ENCODE data around the gene SLC29A1. TPM values are rescaled to one million over a fixed set of nuclear protein-coding genes. Genes with fewer than 3 reads are reported as not detected.

Gene SLC29A1
- total and polyA plus RNA-seq, 9 of the 15 experiments (the other 6 are each of a cell fraction or from before 2014, with no cell fraction given): 18.9 to 170 (median 57.7) TPM

- TF ChIP-seq, protein P1, sequence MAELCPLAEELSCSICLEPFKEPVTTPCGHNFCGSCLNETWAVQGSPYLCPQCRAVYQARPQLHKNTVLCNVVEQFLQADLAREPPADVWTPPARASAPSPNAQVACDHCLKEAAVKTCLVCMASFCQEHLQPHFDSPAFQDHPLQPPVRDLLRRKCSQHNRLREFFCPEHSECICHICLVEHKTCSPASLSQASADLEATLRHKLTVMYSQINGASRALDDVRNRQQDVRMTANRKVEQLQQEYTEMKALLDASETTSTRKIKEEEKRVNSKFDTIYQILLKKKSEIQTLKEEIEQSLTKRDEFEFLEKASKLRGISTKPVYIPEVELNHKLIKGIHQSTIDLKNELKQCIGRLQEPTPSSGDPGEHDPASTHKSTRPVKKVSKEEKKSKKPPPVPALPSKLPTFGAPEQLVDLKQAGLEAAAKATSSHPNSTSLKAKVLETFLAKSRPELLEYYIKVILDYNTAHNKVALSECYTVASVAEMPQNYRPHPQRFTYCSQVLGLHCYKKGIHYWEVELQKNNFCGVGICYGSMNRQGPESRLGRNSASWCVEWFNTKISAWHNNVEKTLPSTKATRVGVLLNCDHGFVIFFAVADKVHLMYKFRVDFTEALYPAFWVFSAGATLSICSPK (IDR thresholded peaks at IDR 0.05; ENCODE audit: borderline replicate concordance): no peak
- peak; percentile 97 for TF ChIP-seq ESRRA (IDR thresholded peaks at IDR 0.05; ENCODE audit: borderline replicate concordance, low read depth)
- TF ChIP-seq SFPQ (IDR thresholded peaks at IDR 0.05; ENCODE audit: low read depth, low read length): no peak
- no peak for TF ChIP-seq HIVEP1 (CRISPR knock-in tag; IDR thresholded peaks at IDR 0.05)
- TF ChIP-seq USF2 (CRISPR knock-in tag; IDR thresholded peaks at IDR 0.05): no peak
- TF ChIP-seq ZNF431 (CRISPR knock-in tag; IDR thresholded peaks at IDR 0.05): peak; percentile 72; the same call in 1 of the 2 replicates
- TF ChIP-seq, protein P2, sequence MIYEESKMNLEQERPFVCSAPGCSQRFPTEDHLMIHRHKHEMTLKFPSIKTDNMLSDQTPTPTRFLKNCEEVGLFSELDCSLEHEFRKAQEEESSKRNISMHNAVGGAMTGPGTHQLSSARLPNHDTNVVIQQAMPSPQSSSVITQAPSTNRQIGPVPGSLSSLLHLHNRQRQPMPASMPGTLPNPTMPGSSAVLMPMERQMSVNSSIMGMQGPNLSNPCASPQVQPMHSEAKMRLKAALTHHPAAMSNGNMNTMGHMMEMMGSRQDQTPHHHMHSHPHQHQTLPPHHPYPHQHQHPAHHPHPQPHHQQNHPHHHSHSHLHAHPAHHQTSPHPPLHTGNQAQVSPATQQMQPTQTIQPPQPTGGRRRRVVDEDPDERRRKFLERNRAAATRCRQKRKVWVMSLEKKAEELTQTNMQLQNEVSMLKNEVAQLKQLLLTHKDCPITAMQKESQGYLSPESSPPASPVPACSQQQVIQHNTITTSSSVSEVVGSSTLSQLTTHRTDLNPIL (CRISPR knock-in tag; IDR thresholded peaks at IDR 0.05): no peak
- peak; percentile 55; the same call in 1 of the 2 replicates for TF ChIP-seq ARID2 (IDR thresholded peaks at IDR 0.05)
- no peak for TF ChIP-seq BRCA1 (IDR thresholded peaks at IDR 0.05)
- TF ChIP-seq BRCA1 (CRISPR knock-in tag; IDR thresholded peaks at IDR 0.05): no peak
- TF ChIP-seq ZNF77 (CRISPR knock-in tag; IDR thresholded peaks at IDR 0.05): no peak
- TF ChIP-seq POLR2G (IDR thresholded peaks at IDR 0.05; ENCODE audit: low read depth, low read length): peak; percentile 91
- no peak for TF ChIP-seq XRCC4 (IDR thresholded peaks at IDR 0.05; ENCODE audit: extremely low read depth, insufficient read depth, insufficient read length)
- TF ChIP-seq FOS (IDR thresholded peaks at IDR 0.05; ENCODE audit: extremely low read depth, insufficient read length): no peak
- TF ChIP-seq JUN (IDR thresholded peaks at IDR 0.05; ENCODE audit: borderline replicate concordance, low read depth, low read length): peak; percentile 96
- TF ChIP-seq JUN (CRISPR knock-in tag; IDR thresholded peaks at IDR 0.05; ENCODE audit: borderline replicate concordance): peak; percentile 100
- TF ChIP-seq HMGXB4 (CRISPR knock-in tag; IDR thresholded peaks at IDR 0.05): 0 out of 2 replicates have a peak, but pooled peaks have one; percentile 52
- no peak for TF ChIP-seq COPS2 (conservative IDR thresholded peaks at IDR 0.05)
- TF ChIP-seq XRCC5 (IDR thresholded peaks at IDR 0.05; ENCODE audit: low read depth, low read length): peak; percentile 91; the same call in 1 of the 2 replicates
- no peak for TF ChIP-seq TSC22D4 (tag; IDR thresholded peaks at IDR 0.05)
Measured at GRCh38 chr6:44237813-44238433, 14.5 kb downstream of the SLC29A1 start (continued).
